Esophagus muscularis mucosa (tissue), 3 donors: ENCODE results near the gene FOXO3.

ENCODE experiments used
- EP300 ChIP-seq: sonication (generic); formaldehyde crosslinking; IDR thresholded peaks from one replicate; pipeline ENCODE4 v1.6.1; 2017; ENCODE audit warnings: antibody characterized with exemption
- TF ChIP-seq, protein P1 (sequence below), 3 experiments: fragments of 200-600 bp in 2 of 3; fragments of 450-650 bp in 1 of 3; sonication (generic) in 2 of 3; IDR thresholded peaks; one replicate each; pipeline ENCODE4 v1.5.1; 2017 to 2019; ENCODE audit warnings: antibody characterized with exemption in 3 of 3, mild to moderate bottlenecking in 2 of 3, moderate library complexity in 1 of 3

DNA sequence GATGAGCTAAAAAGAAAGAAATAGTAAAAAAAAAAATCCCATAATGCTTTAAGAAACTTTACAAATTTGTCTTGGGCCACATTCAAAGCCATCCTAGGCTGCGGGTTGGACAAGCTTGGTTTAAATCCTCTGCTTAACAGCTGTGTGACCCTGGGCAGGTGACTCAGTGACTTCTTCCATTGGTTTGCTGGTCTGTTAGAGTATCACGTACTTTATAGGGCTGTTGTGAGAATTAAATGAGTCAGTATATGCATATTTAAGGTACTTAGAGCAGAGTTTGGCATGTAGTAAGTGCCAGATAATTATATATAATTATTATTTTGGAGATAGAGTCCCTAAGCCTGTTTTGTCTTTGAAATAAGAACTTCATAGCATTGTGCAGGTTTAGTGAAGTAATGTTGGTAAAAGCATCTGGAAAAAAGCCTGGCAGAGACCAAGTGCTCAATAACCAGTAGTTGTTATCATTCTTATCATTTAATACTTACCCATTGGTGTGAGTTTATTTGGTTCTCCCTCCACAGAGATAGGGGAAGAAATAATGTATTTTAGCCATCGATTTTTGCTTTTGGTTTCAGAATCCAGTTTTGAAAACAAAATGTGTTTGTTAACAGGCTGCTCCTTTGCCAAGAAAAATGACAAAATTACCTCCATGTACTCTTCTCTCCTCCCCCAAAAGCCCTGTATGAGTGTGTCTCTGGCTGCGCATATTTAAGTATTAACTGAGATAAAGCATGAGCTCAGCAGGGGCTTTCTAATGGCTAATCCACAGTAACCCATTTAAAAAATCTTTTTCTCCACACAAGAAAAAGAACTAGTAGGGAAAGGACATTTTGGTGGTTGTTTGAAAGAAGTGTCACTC, 67.2 kb downstream of the FOXO3 start:
- TF ChIP-seq, protein P1, sequence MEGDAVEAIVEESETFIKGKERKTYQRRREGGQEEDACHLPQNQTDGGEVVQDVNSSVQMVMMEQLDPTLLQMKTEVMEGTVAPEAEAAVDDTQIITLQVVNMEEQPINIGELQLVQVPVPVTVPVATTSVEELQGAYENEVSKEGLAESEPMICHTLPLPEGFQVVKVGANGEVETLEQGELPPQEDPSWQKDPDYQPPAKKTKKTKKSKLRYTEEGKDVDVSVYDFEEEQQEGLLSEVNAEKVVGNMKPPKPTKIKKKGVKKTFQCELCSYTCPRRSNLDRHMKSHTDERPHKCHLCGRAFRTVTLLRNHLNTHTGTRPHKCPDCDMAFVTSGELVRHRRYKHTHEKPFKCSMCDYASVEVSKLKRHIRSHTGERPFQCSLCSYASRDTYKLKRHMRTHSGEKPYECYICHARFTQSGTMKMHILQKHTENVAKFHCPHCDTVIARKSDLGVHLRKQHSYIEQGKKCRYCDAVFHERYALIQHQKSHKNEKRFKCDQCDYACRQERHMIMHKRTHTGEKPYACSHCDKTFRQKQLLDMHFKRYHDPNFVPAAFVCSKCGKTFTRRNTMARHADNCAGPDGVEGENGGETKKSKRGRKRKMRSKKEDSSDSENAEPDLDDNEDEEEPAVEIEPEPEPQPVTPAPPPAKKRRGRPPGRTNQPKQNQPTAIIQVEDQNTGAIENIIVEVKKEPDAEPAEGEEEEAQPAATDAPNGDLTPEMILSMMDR (IDR thresholded peaks at IDR 0.05): no peak
- TF ChIP-seq EP300: no peak
